ENCODE measurements around the gene USP17L11.
"Not testable (repeated sequence)": the region's sequence is repeated elsewhere in the genome, so short reads cannot be mapped to it uniquely, and the experiment has no call there.

DNA sequence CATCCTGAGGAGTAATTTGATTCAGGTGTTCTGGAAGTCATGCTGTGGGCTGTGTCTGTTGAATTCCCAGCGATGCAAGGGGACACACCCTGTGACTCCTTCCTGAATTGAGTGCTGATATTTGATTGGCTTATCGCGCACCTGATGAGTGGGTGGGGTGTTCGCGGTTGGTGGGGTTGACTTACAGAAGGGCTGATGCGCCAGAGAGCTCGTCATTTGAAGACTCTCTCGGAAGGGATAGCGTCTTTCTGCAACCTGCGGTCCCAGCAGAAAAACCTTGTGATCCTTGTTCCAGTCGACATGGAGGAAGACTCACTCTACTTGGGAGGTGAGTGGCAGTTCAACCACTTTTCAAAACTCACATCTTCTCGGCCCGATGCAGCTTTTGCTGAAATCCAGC, 47.4 kb downstream of the USP17L11 start, which contains the start of gene USP17L21:
- TF ChIP-seq EZH2 (IDR thresholded peaks at IDR 0.05; ENCODE audit: borderline replicate concordance, low read depth, low read length, poor library complexity, severe bottlenecking); CTCF (conservative IDR thresholded peaks at IDR 0.05; ENCODE audit: low read depth, low read length): not testable (repeated sequence)

Measured in A673 (cell line).